Myometrial cell (primary cell): ENCODE results near the gene TWF2. TPM values are rescaled to one million over a fixed set of nuclear protein-coding genes. Genes with fewer than 3 reads are reported as not detected.

Experiments
- total RNA-seq: library from RNA; depleted of rRNA; stranded (reverse); fragments of >200 nt; gene quantifications from 2 replicates; pipeline ENCODE4 v1.2.3, GENCODE V29; 2015

TWF2 gene
- 228 and 236 TPM in 2 replicates for total RNA-seq

GRCh38 chr3:52238761-52239701 lies at the start of gene TWF2:
Gene TWF2, minus strand, starts transcription at chr3:52239158. Its CDS starts 142 bp downstream, at chr3:52239016.

GRCh38 chr3:52278510-52279069 lies 39.6 kb upstream of the TWF2 start, which contains the start of gene WDR82:
Gene WDR82, minus strand, starts transcription at chr3:52278649. Its CDS starts 288 bp downstream, at chr3:52278361.

GRCh38 chr3:52245322-52246263 lies 6.6 kb upstream of the TWF2 start, which contains the start of gene PPM1M:
Gene PPM1M, plus strand, starts transcription at chr3:52245759. Its CDS starts 66 bp downstream, at chr3:52245825.

DNA sequence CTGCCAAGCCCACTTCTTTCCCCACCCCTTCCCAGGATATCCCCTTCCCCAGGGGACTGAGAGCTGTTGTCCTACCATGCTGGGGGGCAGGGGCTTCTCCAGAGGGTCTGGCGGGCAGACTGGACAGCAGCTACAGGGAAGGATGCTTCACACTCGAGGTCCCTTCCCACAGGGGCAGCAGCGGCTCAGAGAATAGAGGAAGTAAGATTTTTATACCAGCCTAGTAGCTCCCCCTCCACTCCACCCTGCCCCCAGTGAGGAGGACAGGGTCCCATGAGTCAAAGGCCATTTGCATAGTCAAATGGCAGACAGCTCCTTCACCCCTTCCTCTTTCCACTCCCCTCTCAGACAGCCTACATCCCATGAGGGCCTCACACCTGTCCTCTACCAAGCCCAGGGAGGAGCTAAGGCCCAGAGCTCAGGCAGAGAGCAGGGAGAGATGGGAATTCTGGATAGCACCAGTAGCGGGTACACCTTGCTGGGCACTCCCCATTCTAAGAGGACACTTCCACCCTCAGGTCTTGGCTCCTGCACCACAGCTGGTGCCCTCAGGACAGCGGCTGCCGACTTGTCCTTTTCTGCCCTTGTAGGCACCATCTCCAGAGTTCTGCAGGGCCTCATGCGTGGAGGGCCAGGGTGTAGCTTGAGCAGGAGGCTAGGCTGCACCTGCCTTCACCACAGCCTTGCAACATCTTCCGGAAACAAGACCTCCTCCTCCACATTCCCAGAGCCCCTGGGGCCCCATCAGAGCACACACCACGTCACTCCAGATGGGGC lies 13.3 kb downstream of the TWF2 start, which contains the start of gene TLR9:
TSS of gene TLR9 (minus strand) at position 194 of the 777 bp plus-strand sequence. CDS start at position 78, 116 bp downstream.

DNA sequence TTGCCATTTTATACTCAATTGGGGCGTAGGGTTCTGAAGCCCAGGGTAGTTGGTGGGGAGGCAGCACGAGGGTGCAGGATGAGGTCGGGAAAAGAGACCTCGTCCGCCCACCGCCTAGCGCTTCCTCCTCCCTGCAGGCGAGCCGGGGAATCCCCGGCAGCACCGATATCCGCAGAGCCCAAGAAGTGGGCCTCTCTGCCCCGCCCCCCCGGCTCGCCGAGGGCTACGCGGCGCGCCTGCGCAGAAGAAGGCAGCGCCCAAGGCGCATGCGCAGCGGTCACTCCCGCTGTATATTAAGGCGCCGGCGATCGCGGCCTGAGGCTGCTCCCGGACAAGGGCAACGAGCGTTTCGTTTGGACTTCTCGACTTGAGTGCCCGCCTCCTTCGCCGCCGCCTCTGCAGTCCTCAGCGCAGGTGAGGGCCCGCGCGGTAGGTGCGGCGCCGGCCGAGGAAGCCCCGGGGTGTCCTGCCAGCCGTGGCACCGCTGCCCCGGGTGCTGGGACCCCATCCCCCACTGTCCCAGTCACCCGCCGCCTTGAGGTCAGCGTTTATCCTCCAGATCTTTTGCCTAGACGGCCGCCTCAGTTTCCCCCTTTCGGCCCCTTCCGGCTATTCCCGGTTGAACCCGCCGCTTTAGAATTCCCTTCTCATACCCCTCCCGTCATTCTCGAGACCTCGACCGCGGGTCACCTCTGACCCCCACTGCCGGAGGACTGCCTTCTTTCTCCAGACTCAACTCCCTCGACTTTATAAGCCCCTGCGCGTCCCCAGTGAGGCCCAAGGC lies 40.9 kb downstream of the TWF2 start, which contains the start of gene ALAS1:
TSS of gene ALAS1 (plus strand) at position 319 of the 784 bp plus-strand sequence. CDS start 1,082 bp downstream, outside the sequence.

Other genes starting within 250 kb of the TWF2 start
- 1,782 and 2,109 TPM in 2 replicates for gene RPL29, start 243.3 kb downstream of the TWF2 start, total RNA-seq
- 12.6 and 17.3 TPM in 2 replicates for gene DUSP7, start 182.6 kb downstream of the TWF2 start, total RNA-seq
- 11.2 and 15.8 TPM in 2 replicates for gene POC1A, start 84.7 kb downstream of the TWF2 start, total RNA-seq
- 48.0 and 49.0 TPM in 2 replicates for gene ALAS1, start 41.0 kb downstream of the TWF2 start, total RNA-seq
- gene TLR9, start 13.5 kb downstream of the TWF2 start, total RNA-seq, result not detected in 2 replicates
- gene PPM1M, start 6.6 kb upstream of the TWF2 start, total RNA-seq, result 22.7 and 27.7 TPM in 2 replicates
- 45.3 and 48.7 TPM in 2 replicates for gene WDR82, start 39.5 kb upstream of the TWF2 start, total RNA-seq
- gene GLYCTK, start 48.7 kb upstream of the TWF2 start, total RNA-seq, result 13.1 and 21.9 TPM in 2 replicates
- gene DNAH1, start 77.2 kb upstream of the TWF2 start, total RNA-seq, result 0.71 and 1.7 TPM in 2 replicates
- 64.2 and 69.8 TPM in 2 replicates for gene BAP1, start 170.8 kb upstream of the TWF2 start, total RNA-seq
- gene PHF7, start 171.5 kb upstream of the TWF2 start, total RNA-seq, result 4.3 and 4.6 TPM in 2 replicates
- gene SEMA3G, start 205.9 kb upstream of the TWF2 start, total RNA-seq, result not detected in 2 replicates
- gene TNNC1, start 214.9 kb upstream of the TWF2 start, total RNA-seq, result not detected in 2 replicates
- 26.5 and 34.7 TPM in 2 replicates for gene NISCH, start 216.4 kb upstream of the TWF2 start, total RNA-seq